HL-60 (cell line): ENCODE results near the gene TMEM134.

ENCODE experiments used
- GABPA ChIP-seq: IDR thresholded peaks from 2 replicates; pipeline ENCODE4 v1.6.1; 2012; ENCODE audit warnings: low read depth
- POLR2AphosphoS5 ChIP-seq: IDR thresholded peaks from 2 replicates; pipeline ENCODE4 v1.6.1; 2012; ENCODE audit warnings: low read depth
- TF ChIP-seq, protein P1 (sequence below): IDR thresholded peaks from one replicate; pipeline ENCODE4 v1.5.1; 2011; ENCODE audit warnings: low read length, control low read depth, inconsistent platforms; ENCODE audit not compliant: insufficient read depth
- TF ChIP-seq, protein P2 (sequence below): IDR thresholded peaks from 2 replicates; pipeline ENCODE4 v1.6.1; 2012; ENCODE audit warnings: low read depth; ENCODE audit not compliant: insufficient replicate concordance

DNA sequence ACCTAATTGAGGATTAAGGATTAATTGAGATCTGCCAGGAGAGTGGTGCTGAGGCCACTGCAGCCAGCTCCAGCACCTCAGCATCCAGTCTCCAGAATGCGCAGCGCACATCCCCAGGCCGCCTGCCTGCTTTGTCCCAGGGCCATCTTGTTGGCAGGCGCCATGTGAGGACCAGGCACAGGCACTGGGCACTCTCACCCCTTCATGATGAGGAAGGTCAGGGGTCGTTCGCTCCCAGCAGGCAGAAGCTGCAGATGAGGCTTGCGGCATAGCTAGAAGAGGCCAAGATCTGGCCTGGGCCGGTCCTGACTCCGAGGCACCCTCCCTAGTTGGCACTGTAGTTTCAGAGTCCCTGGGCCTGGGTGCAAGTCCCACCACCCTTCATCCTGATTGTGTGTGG lies 47.8 kb upstream of the TMEM134 start:
- TF ChIP-seq, protein P1, sequence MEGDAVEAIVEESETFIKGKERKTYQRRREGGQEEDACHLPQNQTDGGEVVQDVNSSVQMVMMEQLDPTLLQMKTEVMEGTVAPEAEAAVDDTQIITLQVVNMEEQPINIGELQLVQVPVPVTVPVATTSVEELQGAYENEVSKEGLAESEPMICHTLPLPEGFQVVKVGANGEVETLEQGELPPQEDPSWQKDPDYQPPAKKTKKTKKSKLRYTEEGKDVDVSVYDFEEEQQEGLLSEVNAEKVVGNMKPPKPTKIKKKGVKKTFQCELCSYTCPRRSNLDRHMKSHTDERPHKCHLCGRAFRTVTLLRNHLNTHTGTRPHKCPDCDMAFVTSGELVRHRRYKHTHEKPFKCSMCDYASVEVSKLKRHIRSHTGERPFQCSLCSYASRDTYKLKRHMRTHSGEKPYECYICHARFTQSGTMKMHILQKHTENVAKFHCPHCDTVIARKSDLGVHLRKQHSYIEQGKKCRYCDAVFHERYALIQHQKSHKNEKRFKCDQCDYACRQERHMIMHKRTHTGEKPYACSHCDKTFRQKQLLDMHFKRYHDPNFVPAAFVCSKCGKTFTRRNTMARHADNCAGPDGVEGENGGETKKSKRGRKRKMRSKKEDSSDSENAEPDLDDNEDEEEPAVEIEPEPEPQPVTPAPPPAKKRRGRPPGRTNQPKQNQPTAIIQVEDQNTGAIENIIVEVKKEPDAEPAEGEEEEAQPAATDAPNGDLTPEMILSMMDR: no peak
- TF ChIP-seq GABPA (no peak), POLR2AphosphoS5 (no peak)
- TF ChIP-seq, protein P2, sequence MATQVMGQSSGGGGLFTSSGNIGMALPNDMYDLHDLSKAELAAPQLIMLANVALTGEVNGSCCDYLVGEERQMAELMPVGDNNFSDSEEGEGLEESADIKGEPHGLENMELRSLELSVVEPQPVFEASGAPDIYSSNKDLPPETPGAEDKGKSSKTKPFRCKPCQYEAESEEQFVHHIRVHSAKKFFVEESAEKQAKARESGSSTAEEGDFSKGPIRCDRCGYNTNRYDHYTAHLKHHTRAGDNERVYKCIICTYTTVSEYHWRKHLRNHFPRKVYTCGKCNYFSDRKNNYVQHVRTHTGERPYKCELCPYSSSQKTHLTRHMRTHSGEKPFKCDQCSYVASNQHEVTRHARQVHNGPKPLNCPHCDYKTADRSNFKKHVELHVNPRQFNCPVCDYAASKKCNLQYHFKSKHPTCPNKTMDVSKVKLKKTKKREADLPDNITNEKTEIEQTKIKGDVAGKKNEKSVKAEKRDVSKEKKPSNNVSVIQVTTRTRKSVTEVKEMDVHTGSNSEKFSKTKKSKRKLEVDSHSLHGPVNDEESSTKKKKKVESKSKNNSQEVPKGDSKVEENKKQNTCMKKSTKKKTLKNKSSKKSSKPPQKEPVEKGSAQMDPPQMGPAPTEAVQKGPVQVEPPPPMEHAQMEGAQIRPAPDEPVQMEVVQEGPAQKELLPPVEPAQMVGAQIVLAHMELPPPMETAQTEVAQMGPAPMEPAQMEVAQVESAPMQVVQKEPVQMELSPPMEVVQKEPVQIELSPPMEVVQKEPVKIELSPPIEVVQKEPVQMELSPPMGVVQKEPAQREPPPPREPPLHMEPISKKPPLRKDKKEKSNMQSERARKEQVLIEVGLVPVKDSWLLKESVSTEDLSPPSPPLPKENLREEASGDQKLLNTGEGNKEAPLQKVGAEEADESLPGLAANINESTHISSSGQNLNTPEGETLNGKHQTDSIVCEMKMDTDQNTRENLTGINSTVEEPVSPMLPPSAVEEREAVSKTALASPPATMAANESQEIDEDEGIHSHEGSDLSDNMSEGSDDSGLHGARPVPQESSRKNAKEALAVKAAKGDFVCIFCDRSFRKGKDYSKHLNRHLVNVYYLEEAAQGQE: no peak
